COLO668 (cell line): ENCODE results near the gene CNTNAP2.

Source experiments
- DNase-seq: peaks from one replicate; lab custom pipeline; 2025; ENCODE audit not compliant: unreplicated experiment; lab: John Stamatoyannopoulos, UW

The CNTNAP2 gene

GRCh38 chr7:147432079-147432478 lies 1315.5 kb downstream of the CNTNAP2 start:
- DNase-seq, result no peak

GRCh38 chr7:147432576-147432975 lies 1316.0 kb downstream of the CNTNAP2 start:
- no peak for DNase-seq

GRCh38 chr7:147436718-147437117 lies 1320.1 kb downstream of the CNTNAP2 start:
- no peak for DNase-seq

- no peak for DNase-seq
These were observed 1321.6 kb downstream of the CNTNAP2 start for GRCh38 chr7:147438216-147438615.

- no peak for DNase-seq
These were observed 1327.3 kb downstream of the CNTNAP2 start for GRCh38 chr7:147443942-147444341.

GRCh38 chr7:147452816-147453215 lies 1336.2 kb downstream of the CNTNAP2 start:
- DNase-seq, result no peak

GRCh38 chr7:147465223-147465622 lies 1348.6 kb downstream of the CNTNAP2 start:
- DNase-seq, result no peak

GRCh38 chr7:147472556-147472955 lies 1356.0 kb downstream of the CNTNAP2 start:
- DNase-seq, result no peak

- DNase-seq, result no peak
These were observed 1358.3 kb downstream of the CNTNAP2 start for GRCh38 chr7:147474862-147475261.

- no peak for DNase-seq
These were observed 1360.9 kb downstream of the CNTNAP2 start for GRCh38 chr7:147477526-147477925.

- DNase-seq, result no peak
These were observed 1362.2 kb downstream of the CNTNAP2 start for GRCh38 chr7:147478796-147479195.

GRCh38 chr7:147483634-147484292 lies 1367.2 kb downstream of the CNTNAP2 start:
- peak; percentile 26 for DNase-seq

GRCh38 chr7:147485660-147486210 lies 1369.1 kb downstream of the CNTNAP2 start:
- peak; percentile 21 for DNase-seq

GRCh38 chr7:147492606-147493005 lies 1376.0 kb downstream of the CNTNAP2 start:
- no peak for DNase-seq

- DNase-seq, result no peak
These were observed 1379.6 kb downstream of the CNTNAP2 start for GRCh38 chr7:147496209-147496608.

- no peak for DNase-seq
These were observed 1380.6 kb downstream of the CNTNAP2 start for GRCh38 chr7:147497246-147497645.

GRCh38 chr7:147498081-147498480 lies 1381.5 kb downstream of the CNTNAP2 start:
- DNase-seq, result no peak

- no peak for DNase-seq
These were observed 1392.5 kb downstream of the CNTNAP2 start for GRCh38 chr7:147509035-147509501.

- DNase-seq, result no peak
These were observed 1393.1 kb downstream of the CNTNAP2 start for GRCh38 chr7:147509541-147510200.

- no peak for DNase-seq
These were observed 1393.6 kb downstream of the CNTNAP2 start for GRCh38 chr7:147510201-147510542.

GRCh38 chr7:147510923-147511322 lies 1394.3 kb downstream of the CNTNAP2 start:
- DNase-seq, result no peak

- DNase-seq, result no peak
These were observed 1396.8 kb downstream of the CNTNAP2 start for GRCh38 chr7:147513451-147513850.
